Stimulated activated CD8-positive, alpha-beta memory T cell treated with anti-CD3 and anti-CD28 coated beads, Interleukin-15, amount 100 ng/mL, for 1 hour (primary cell): ENCODE results near the gene CSH2.
"Not testable (repeated sequence)": the region's sequence is repeated elsewhere in the genome, so short reads cannot be mapped to it uniquely, and the experiment has no call there.

Experiments used
- DNase-seq: peaks from one replicate; pipeline ENCODE4 v3.0.0-alpha.2; 2020; ENCODE audit warnings: low read depth

CSH2 gene

GRCh38 chr17:63873577-63873976 lies at the start of gene CSH2:
TSS of gene CSH2 (minus strand) at chr17:63873677. CDS start at chr17:63873614, 63 bp downstream.
- not testable (repeated sequence) for DNase-seq

GRCh38 chr17:63922402-63922801 lies 48.9 kb upstream of the CSH2 start:
- DNase-seq, result not testable (repeated sequence)

GRCh38 chr17:63920779-63921178 lies 47.3 kb upstream of the CSH2 start:
- DNase-seq, result not testable (repeated sequence)

- DNase-seq, result not testable (repeated sequence)
Observed at GRCh38 chr17:63920050-63920449, 46.6 kb upstream of the CSH2 start.

GRCh38 chr17:63919311-63919723 lies 45.8 kb upstream of the CSH2 start:
- DNase-seq, result peak; percentile 53

DNA sequence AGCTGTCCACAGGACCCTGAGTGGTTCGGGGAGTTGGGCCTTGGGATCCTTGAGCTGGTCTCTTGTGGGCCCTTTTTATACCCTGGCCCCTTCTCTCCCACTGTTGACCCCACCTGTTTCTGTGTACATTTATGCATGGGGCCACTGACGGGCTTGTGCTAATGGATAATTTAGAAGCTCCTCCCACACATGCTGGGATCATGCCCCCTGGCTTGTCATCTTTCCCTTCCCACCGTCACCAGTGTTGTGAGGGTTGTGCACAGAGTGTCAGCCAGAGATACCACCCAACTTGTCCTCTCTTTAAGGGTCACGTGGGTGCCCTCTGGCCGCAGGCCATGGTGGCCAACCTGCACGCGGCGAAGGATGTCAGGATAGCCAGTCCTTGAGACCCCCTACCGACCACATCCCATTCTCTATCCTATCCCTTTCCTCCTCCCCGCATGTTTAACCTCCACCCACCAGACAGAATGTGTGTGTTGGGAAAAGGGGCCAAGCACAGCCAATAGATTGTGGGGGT lies 45.4 kb upstream of the CSH2 start, which contains the start of gene GH1:
Gene GH1, minus strand, starts transcription at position 51 of the 517 bp plus-strand sequence. CDS start 63 bp downstream, outside the sequence.
- not testable (repeated sequence) for DNase-seq

- DNase-seq, result no peak
Observed at GRCh38 chr17:63918305-63918704, 44.8 kb upstream of the CSH2 start.

- DNase-seq, result no peak
Observed at GRCh38 chr17:63917646-63918045, 44.2 kb upstream of the CSH2 start.

GRCh38 chr17:63917206-63917605 lies 43.7 kb upstream of the CSH2 start:
- DNase-seq, result not testable (repeated sequence)

DNA sequence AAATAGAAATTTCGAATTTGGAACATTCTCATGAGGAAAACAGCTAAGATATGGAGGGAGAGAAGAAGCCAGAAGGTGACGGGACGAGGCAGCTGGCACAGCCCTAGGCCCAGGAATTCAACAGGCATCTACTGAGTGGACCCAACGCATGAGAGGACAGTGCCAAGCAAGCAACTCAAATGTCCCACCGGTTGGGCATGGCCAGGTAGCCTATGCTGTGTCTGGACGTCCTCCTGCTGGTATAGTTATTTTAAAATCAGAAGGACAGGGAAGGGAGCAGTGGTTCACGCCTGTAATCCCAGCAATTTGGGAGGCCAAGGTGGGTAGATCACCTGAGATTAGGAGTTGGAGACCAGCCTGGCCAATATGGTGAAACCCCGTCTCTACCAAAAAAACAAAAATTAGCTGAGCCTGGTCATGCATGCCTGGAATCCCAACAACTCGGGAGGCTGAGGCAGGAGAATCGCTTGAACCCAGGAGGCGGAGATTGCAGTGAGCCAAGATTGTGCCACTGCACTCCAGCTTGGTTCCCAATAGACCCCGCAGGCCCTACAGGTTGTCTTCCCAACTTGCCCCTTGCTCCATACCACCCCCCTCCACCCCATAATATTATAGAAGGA lies 43.2 kb upstream of the CSH2 start:
- no peak for DNase-seq

GRCh38 chr17:63915753-63916152 lies 42.3 kb upstream of the CSH2 start:
- DNase-seq, result not testable (repeated sequence)

DNA sequence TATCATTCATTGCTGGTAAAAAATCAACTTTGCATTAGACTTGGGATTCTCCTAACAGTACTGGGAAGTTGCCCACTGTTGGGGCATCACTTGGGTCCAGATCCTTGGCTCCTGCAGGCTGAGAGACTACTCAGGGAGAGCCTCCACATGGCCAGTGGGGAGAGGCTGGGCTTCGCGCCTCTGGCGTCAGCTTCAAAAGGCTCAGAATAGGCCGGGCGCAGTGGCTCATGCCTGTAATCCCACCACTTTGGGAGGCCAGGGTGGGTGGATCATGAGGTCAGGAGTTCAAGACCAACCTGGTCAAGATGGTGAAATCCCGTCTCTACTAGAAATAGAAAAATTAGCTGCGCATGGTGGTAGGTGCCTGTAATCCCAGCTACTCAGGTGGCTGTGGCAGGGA lies 41.0 kb upstream of the CSH2 start:
- DNase-seq, result no peak

GRCh38 chr17:63911657-63912100 lies 38.2 kb upstream of the CSH2 start:
- peak; percentile 37 for DNase-seq

GRCh38 chr17:63911041-63911635 lies 37.7 kb upstream of the CSH2 start, which contains the start of gene CSHL1:
TSS of gene CSHL1 (minus strand) at chr17:63911258. CDS start at chr17:63911196, 62 bp downstream.
- DNase-seq, result no peak

GRCh38 chr17:63910096-63910495 lies 36.6 kb upstream of the CSH2 start:
- DNase-seq, result no peak

DNA sequence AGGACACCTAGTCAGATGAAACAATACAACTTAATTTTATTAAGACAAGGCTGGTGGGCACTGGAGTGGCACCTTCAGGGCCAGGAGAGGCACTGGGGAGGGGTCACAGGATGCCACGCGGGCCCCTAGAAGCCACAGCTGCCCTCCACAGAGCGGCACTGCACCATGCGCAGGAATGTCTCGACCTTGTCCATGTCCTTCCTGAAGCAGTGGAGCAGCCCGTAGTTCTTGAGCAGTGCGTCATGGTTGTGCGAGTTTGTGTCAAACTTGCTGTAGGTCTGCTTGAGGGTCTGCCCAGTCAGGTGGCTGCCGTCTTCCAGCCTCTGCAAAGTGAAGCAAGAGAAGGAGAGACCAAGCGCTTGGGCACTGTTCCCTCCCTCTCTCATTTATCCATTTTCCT lies 36.1 kb upstream of the CSH2 start:
- not testable (repeated sequence) for DNase-seq

GRCh38 chr17:63907161-63907778 lies 33.8 kb upstream of the CSH2 start:
- not testable (repeated sequence) for DNase-seq

- DNase-seq, result not testable (repeated sequence)
Observed at GRCh38 chr17:63904796-63905195, 31.3 kb upstream of the CSH2 start.

DNA sequence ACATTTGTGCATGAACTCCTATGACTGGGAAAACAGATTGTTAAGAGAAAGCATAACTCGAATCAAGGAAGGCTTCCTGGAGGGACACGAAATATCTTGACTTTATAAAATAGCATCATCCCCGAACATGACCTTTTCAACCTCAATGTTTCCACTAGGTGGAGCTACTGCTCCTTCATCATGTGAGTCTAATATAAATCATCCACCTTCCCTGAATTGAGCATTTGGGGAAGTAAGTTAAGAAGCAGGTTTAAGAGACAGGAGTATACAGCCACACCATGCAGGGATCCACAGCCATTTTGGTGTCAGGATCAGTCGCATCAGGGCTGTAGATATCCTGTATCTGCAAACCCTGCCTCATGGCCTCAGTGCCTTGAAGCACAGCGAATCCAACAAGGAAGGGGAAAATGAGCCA lies 30.3 kb upstream of the CSH2 start:
- not testable (repeated sequence) for DNase-seq

- not testable (repeated sequence) for DNase-seq
Observed at GRCh38 chr17:63901971-63902370, 28.5 kb upstream of the CSH2 start.

DNA sequence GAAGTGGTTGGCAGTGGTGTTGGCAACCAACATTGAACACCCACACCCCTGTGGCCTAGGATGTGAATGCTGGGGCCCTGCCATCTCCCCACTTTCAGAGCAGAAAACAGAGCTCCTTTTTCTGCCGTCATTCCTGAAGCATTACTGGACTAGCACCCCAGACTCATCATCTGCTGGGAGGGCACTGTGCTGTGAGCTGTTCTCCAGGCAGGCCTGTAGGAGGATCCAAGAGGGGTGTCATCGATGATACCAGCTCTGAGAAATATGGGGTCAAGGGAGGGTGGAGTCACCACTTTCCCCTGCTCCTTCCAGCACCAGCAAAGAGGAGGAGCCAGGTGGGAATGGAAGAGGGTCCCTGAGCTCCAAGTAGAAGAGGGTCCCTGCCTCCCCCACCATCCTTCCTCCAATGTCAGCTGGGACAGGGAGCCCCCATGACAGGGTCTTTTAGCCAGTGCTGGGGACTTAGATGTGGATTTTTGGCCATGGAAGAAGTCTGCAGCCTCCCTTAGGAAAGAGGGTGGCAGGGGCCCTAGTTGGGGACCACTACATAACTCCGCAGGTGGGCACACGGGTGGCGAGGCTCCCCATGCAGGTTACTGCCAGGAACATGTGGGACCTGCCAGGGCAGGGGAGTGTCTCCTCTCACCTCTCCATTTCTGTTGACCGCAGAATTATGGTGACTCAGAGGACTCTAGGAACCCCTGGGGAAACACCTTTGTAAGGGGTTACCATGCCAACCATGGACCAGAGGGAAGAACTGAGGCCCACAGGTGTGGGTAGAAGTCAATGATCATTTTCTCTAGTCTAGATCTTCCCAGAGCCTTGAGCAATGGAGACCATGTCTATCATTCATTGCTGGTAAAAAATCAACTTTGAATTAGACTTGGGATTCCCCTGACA lies 25.7 kb upstream of the CSH2 start:
- not testable (repeated sequence) for DNase-seq
